Ishikawa (cell line): Measurements from ENCODE around the gene TMUB1.

Experiments
- CEBPB ChIP-seq: IDR thresholded peaks from 2 replicates; pipeline ENCODE4 v1.6.1; 2012
- CREB1 ChIP-seq: IDR thresholded peaks from 2 replicates; pipeline ENCODE4 v1.6.1; 2012; ENCODE audit warnings: low read depth
- EGR1 ChIP-seq: IDR thresholded peaks from 2 replicates; pipeline ENCODE4 v1.6.1; 2012
- EP300 ChIP-seq: IDR thresholded peaks from 2 replicates; pipeline ENCODE4 v1.6.1; 2012; ENCODE audit warnings: borderline replicate concordance
- FOXM1 ChIP-seq: IDR thresholded peaks from 2 replicates; pipeline ENCODE4 v1.6.1; 2012; ENCODE audit warnings: low read depth, borderline replicate concordance
- MAX ChIP-seq: IDR thresholded peaks from 2 replicates; pipeline ENCODE4 v1.6.1; 2012
- NFIC ChIP-seq: IDR thresholded peaks from 2 replicates; pipeline ENCODE4 v1.6.1; 2012
- RAD21 ChIP-seq: IDR thresholded peaks from 2 replicates; pipeline ENCODE4 v1.6.1; 2012; ENCODE audit warnings: low read depth
- REST ChIP-seq: IDR thresholded peaks from 2 replicates; pipeline ENCODE4 v1.6.1; 2012; ENCODE audit warnings: low read depth, mild to moderate bottlenecking
- TAF1 ChIP-seq: IDR thresholded peaks from 2 replicates; pipeline ENCODE4 v1.6.1; 2012; ENCODE audit warnings: low read depth, mild to moderate bottlenecking
- TCF12 ChIP-seq: IDR thresholded peaks from 2 replicates; pipeline ENCODE4 v1.6.1; 2012; ENCODE audit warnings: low read depth
- TEAD4 ChIP-seq: IDR thresholded peaks from 2 replicates; pipeline ENCODE4 v1.6.1; 2012
- USF1 ChIP-seq: IDR thresholded peaks from 2 replicates; pipeline ENCODE4 v1.6.1; 2012
- YY1 ChIP-seq: IDR thresholded peaks from 2 replicates; pipeline ENCODE4 v1.6.1; 2012; ENCODE audit warnings: low read depth
- ZBTB7A ChIP-seq: IDR thresholded peaks from 2 replicates; pipeline ENCODE4 v1.6.1; 2012; ENCODE audit warnings: low read depth

The TMUB1 gene

GRCh38 chr7:151066273-151066974, 16.9 kb downstream of the TMUB1 start:
- TF ChIP-seq REST (no peak), EP300 (no peak), TCF12 (no peak), FOXM1 (no peak), EGR1 (no peak), MAX (no peak), RAD21 (no peak)

- TF ChIP-seq USF1 (no peak), NFIC (no peak), EGR1 (no peak), FOXM1 (no peak)
Measured at GRCh38 chr7:151065516-151065915, 17.8 kb downstream of the TMUB1 start.

GRCh38 chr7:151064993-151065392, 18.3 kb downstream of the TMUB1 start:
- TF ChIP-seq RAD21: no peak
- TF ChIP-seq REST: no peak
- no peak for TF ChIP-seq ZBTB7A
- TF ChIP-seq FOXM1: no peak
- TF ChIP-seq USF1: no peak
- no peak for TF ChIP-seq YY1
- TF ChIP-seq EP300: no peak
- TF ChIP-seq TAF1: no peak
- TF ChIP-seq NFIC: no peak
- TF ChIP-seq CEBPB: no peak
- no peak for TF ChIP-seq CREB1
- TF ChIP-seq TCF12: no peak
- TF ChIP-seq TEAD4: no peak
- no peak for TF ChIP-seq MAX
- no peak for TF ChIP-seq EGR1

- TF ChIP-seq TEAD4: no peak
- no peak for TF ChIP-seq EGR1
- TF ChIP-seq NFIC: no peak
- TF ChIP-seq TAF1: no peak
Measured at GRCh38 chr7:151064454-151064853, 18.8 kb downstream of the TMUB1 start.

- TF ChIP-seq CREB1 (no peak), EP300 (no peak), ZBTB7A (no peak), REST (no peak), TEAD4 (no peak), RAD21 (no peak), NFIC (no peak), MAX (no peak), USF1 (no peak), CEBPB (no peak), TAF1 (no peak), FOXM1 (no peak), YY1 (no peak), EGR1 (no peak), TCF12 (no peak)
Measured at GRCh38 chr7:151063212-151063561, 20.1 kb downstream of the TMUB1 start.
